GM08714 (cell line): ENCODE measurements around the gene GZMB.
A peak's percentile ranks its signal among the peaks of the same experiment; 100 is the strongest.

Experiments used
- H3K4me3 ChIP-seq: fragments of 200-500 bp; sonication (Bioruptor generic); 2 replicates; pipeline ENCODE4 v1.5.1; 2014; ENCODE audit warnings: mild to moderate bottlenecking, low read length, inconsistent platforms
- ZNF274 ChIP-seq: IDR thresholded peaks from 2 replicates; pipeline ENCODE4 v1.6.1; 2012; ENCODE audit warnings: mild to moderate bottlenecking, low read depth, low read length

The GZMB gene

DNA sequence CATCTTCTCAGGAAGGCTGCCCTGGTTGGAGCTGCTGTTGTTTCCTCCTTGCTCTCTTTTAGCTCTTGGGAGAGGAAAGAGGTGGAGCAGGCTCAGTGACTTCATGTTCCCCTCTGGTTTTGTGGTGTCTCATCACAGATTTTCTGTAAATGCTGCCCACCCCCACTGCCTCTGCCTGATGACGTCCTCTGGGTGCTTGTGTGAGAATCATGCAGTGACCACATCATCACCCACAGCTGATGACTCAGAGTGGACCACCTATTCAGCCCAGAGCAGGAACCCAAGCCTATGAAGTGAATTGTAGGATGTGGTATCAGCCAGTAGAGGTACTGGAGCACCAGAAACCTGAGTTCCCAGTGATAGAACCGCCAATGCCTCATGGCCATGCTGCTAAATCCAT is at the start of gene GZMB:
GZMB (minus strand) TSS at position 33 of the 400 bp plus-strand sequence; CDS start at position 3, 30 bp downstream.
- TF ChIP-seq ZNF274: no peak

GRCh38 chr14:24681056-24681455 is 47.1 kb upstream of the GZMB start:
- TF ChIP-seq ZNF274: no peak
- H3K4me3 ChIP-seq: no peak overlapping the region

More for the DNA sequence above, at the start of gene GZMB:
- no peak within 1 kb of the TSS for H3K4me3 ChIP-seq

DNA sequence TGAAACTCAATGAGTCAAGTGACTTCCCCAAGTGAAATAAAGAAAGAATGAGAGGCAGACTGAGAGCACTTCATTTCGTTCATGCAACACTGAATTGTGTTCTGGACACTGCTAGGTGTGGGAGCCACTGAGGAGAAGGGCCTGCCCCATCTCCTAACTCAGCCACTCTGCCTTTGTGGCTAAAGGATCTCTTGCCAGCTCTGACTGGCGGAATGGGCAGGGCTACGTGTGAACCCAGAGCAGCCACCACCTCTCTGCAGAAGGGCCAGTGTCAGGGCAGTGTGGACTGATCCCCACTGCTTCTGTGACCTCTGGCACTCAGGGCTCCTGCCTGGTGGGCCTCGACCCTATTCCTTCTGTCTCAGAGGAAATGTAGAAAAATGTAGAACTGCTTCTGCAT is 46.5 kb upstream of the GZMB start:
- TF ChIP-seq ZNF274: no peak

GRCh38 chr14:24679248-24679961 is 45.4 kb upstream of the GZMB start:
- no peak for TF ChIP-seq ZNF274
- no peak overlapping the region for H3K4me3 ChIP-seq

More for the DNA sequence above, 46.5 kb upstream of the GZMB start:
- H3K4me3 ChIP-seq: no peak overlapping the region

- H3K4me3 ChIP-seq: peak overlapping the region; percentile 36; the same call in 1 of the 2 replicates
- no peak for TF ChIP-seq ZNF274
Measured at GRCh38 chr14:24678801-24679247, 44.8 kb upstream of the GZMB start.

- no peak overlapping the region for H3K4me3 ChIP-seq
- no peak for TF ChIP-seq ZNF274
Measured at GRCh38 chr14:24677956-24678355, 44.0 kb upstream of the GZMB start.

DNA sequence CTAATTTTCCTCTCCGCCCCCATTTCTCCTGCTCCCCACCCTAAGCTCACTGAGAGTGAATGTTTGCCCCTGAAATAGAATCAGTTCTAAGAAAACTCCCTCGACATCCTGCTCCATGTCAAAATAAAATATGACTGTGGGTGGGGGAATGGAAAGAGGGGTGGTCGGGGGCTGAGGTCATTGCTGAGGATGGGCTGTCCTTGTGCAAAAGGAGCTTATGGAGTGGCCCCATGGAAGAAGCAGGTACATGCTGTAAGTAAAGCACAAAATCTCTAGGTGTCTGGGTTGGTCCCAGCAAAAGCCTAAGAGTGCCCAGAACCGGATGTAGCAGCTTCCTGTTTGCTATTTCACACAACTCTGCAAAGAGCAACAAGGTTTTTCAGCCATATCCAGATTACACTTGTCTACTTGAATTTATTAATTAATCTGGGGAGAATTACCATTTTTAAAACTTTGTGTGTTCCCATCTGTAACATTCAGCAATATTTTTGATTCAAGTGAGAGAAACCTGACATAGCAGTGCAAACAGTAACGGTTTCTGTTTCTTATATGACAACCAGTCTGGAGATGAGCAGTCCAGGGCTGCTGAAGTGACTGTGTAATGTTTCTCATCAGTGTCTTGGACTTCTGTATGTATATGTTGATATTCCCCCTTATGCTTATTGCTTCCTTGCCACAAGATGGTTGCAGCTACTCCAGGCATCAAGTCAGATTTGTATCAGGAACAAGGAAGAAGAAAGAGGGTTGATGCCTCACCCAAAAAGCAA is 40.4 kb upstream of the GZMB start:
- no peak for TF ChIP-seq ZNF274

GRCh38 chr14:24673534-24674203 is 39.7 kb upstream of the GZMB start:
- no peak for TF ChIP-seq ZNF274
- H3K4me3 ChIP-seq: peak overlapping the region; percentile 66; the same call in 1 of the 2 replicates

More for the DNA sequence above, 40.4 kb upstream of the GZMB start:
- H3K4me3 ChIP-seq: peak overlapping the region; percentile 66; the same call in 1 of the 2 replicates

- peak overlapping the region; percentile 66; the same call in 1 of the 2 replicates for H3K4me3 ChIP-seq
Measured at GRCh38 chr14:24673059-24673458, 39.1 kb upstream of the GZMB start.

GRCh38 chr14:24670594-24670993 is 36.6 kb upstream of the GZMB start:
- no peak overlapping the region for H3K4me3 ChIP-seq
- no peak for TF ChIP-seq ZNF274

More at GRCh38 chr14:24673059-24673458, 39.1 kb upstream of the GZMB start:
- no peak for TF ChIP-seq ZNF274

GRCh38 chr14:24669651-24670050 is 35.7 kb upstream of the GZMB start:
- TF ChIP-seq ZNF274: no peak
- H3K4me3 ChIP-seq: no peak overlapping the region

GRCh38 chr14:24665440-24665991 is 31.5 kb upstream of the GZMB start:
- TF ChIP-seq ZNF274: no peak

DNA sequence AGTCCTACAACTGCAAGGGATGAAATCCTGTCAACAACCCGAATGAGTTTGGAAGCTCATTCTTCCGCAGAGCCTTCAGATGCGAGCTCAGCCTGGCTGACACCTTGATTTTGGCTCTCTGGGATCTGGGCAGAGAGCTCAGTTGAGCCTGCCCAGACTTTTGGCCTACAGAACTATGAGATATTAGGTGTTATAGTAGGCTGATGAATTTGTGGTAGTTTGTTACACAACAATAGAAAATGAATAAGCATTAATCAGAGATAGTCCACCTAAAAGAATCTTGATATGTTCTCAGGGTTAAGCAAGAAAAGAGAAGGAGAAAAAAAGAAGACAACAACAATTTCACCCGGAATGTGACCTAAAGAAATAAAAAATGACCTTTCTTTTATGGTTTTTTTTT is 30.4 kb upstream of the GZMB start:
- no peak for TF ChIP-seq ZNF274
- H3K4me3 ChIP-seq: no peak overlapping the region

More at GRCh38 chr14:24665440-24665991, 31.5 kb upstream of the GZMB start:
- peak overlapping the region; percentile 35; the same call in 1 of the 2 replicates for H3K4me3 ChIP-seq

GRCh38 chr14:24662753-24663152 is 28.8 kb upstream of the GZMB start:
- TF ChIP-seq ZNF274: no peak
- no peak overlapping the region for H3K4me3 ChIP-seq
